Stimulated activated memory B cell treated with anti-CD40 and anti-IgM and Interleukin-4, amounts not matched to agents 10 μg/mL and 1 μg/mL and 100 μg/mL, for 72 hours (primary cell): ENCODE measurements around the gene LDLRAD4.
A peak's percentile ranks its signal among the peaks of the same experiment; 100 is the strongest.

Source experiments
- ATAC-seq: fragments of 150-1000 bp; cut with Tn5 transposase; 2 replicates; pipeline ENCODE4 v1.10.0; 2021
- H3K27ac Mint-ChIP-seq: one replicate; pipeline ENCODE4 v1.8.0; 2022; ENCODE audit warnings: mild to moderate bottlenecking, mixed read lengths
- H3K27me3 Mint-ChIP-seq: one replicate; pipeline ENCODE4 v1.8.0; 2022; ENCODE audit warnings: mixed read lengths
- H3K36me3 Mint-ChIP-seq: one replicate; pipeline ENCODE4 v1.8.0; 2022; ENCODE audit warnings: mixed read lengths
- H3K4me1 Mint-ChIP-seq: one replicate; pipeline ENCODE4 v1.8.0; 2022; ENCODE audit warnings: mixed read lengths
- H3K4me3 Mint-ChIP-seq: one replicate; pipeline ENCODE4 v1.8.0; 2022; ENCODE audit warnings: mild to moderate bottlenecking, moderate library complexity, mixed read lengths
- H3K9me3 Mint-ChIP-seq: one replicate; pipeline ENCODE4 v1.8.0; 2022; ENCODE audit warnings: mixed read lengths

Gene LDLRAD4

GRCh38 chr18:13318731-13319501, 100.4 kb downstream of the LDLRAD4 start:
- H3K36me3 Mint-ChIP-seq: peaks cover 6% of the 10 kb centered on the region
- H3K27me3 Mint-ChIP-seq: peaks cover 17% of the 10 kb centered on the region
- no peak overlapping the region for H3K27ac Mint-ChIP-seq
- ATAC-seq: no peak
- no peak overlapping the region for H3K4me3 Mint-ChIP-seq
- H3K9me3 Mint-ChIP-seq: peaks cover 21% of the 10 kb centered on the region
- no peaks in the 10 kb centered on the region for H3K4me1 Mint-ChIP-seq

- peaks cover 17% of the 10 kb centered on the region for H3K27me3 Mint-ChIP-seq
- no peaks in the 10 kb centered on the region for H3K4me1 Mint-ChIP-seq
- no peak for ATAC-seq
- H3K9me3 Mint-ChIP-seq: peaks cover 18% of the 10 kb centered on the region
- no peak overlapping the region for H3K4me3 Mint-ChIP-seq
- H3K27ac Mint-ChIP-seq: no peak overlapping the region
- H3K36me3 Mint-ChIP-seq: peaks cover 6% of the 10 kb centered on the region
Observed at GRCh38 chr18:13319629-13320028, 101.1 kb downstream of the LDLRAD4 start.

GRCh38 chr18:13320096-13320495, 101.5 kb downstream of the LDLRAD4 start:
- ATAC-seq: no peak
- Mint-ChIP-seq H3K9me3 (peaks cover 17% of the 10 kb centered on the region), H3K27me3 (peaks cover 21% of the 10 kb centered on the region), H3K36me3 (peaks cover 6% of the 10 kb centered on the region), H3K4me3 (no peak overlapping the region), H3K4me1 (no peaks in the 10 kb centered on the region), H3K27ac (no peak overlapping the region)

GRCh38 chr18:13320891-13321425, 102.4 kb downstream of the LDLRAD4 start:
- peaks cover 11% of the 10 kb centered on the region for H3K9me3 Mint-ChIP-seq
- peak; percentile 25 for ATAC-seq
- H3K4me3 Mint-ChIP-seq: no peak overlapping the region
- H3K27me3 Mint-ChIP-seq: peaks cover 23% of the 10 kb centered on the region
- H3K36me3 Mint-ChIP-seq: peaks cover under 1% of the 10 kb centered on the region
- H3K27ac Mint-ChIP-seq: no peak overlapping the region
- no peaks in the 10 kb centered on the region for H3K4me1 Mint-ChIP-seq

GRCh38 chr18:13321923-13322322, 103.4 kb downstream of the LDLRAD4 start:
- H3K27me3 Mint-ChIP-seq: peaks cover 23% of the 10 kb centered on the region
- H3K36me3 Mint-ChIP-seq: no peaks in the 10 kb centered on the region
- ATAC-seq: no peak
- no peak overlapping the region for H3K27ac Mint-ChIP-seq
- no peaks in the 10 kb centered on the region for H3K4me1 Mint-ChIP-seq
- H3K4me3 Mint-ChIP-seq: no peak overlapping the region
- peaks cover 1% of the 10 kb centered on the region for H3K9me3 Mint-ChIP-seq

GRCh38 chr18:13323186-13323585, 104.6 kb downstream of the LDLRAD4 start:
- H3K27me3 Mint-ChIP-seq: peaks cover 23% of the 10 kb centered on the region
- no peak overlapping the region for H3K4me3 Mint-ChIP-seq
- H3K9me3 Mint-ChIP-seq: peaks cover under 1% of the 10 kb centered on the region
- no peak for ATAC-seq
- no peaks in the 10 kb centered on the region for H3K4me1 Mint-ChIP-seq
- H3K36me3 Mint-ChIP-seq: no peaks in the 10 kb centered on the region
- no peak overlapping the region for H3K27ac Mint-ChIP-seq

- no peaks in the 10 kb centered on the region for H3K4me1 Mint-ChIP-seq
- H3K27ac Mint-ChIP-seq: no peak overlapping the region
- no peak for ATAC-seq
- no peaks in the 10 kb centered on the region for H3K36me3 Mint-ChIP-seq
- peaks cover 23% of the 10 kb centered on the region for H3K27me3 Mint-ChIP-seq
- H3K4me3 Mint-ChIP-seq: no peak overlapping the region
- H3K9me3 Mint-ChIP-seq: peaks cover 2% of the 10 kb centered on the region
Observed at GRCh38 chr18:13324880-13325279, 106.3 kb downstream of the LDLRAD4 start.

- Mint-ChIP-seq H3K9me3 (peaks cover 2% of the 10 kb centered on the region), H3K4me3 (no peak overlapping the region), H3K4me1 (no peaks in the 10 kb centered on the region), H3K27me3 (peaks cover 16% of the 10 kb centered on the region), H3K27ac (no peak overlapping the region), H3K36me3 (no peaks in the 10 kb centered on the region)
- no peak for ATAC-seq
Observed at GRCh38 chr18:13328213-13328612, 109.7 kb downstream of the LDLRAD4 start.

GRCh38 chr18:13330996-13331395, 112.4 kb downstream of the LDLRAD4 start:
- H3K4me3 Mint-ChIP-seq: no peak overlapping the region
- peaks cover 6% of the 10 kb centered on the region for H3K9me3 Mint-ChIP-seq
- no peak for ATAC-seq
- no peaks in the 10 kb centered on the region for H3K4me1 Mint-ChIP-seq
- no peaks in the 10 kb centered on the region for H3K36me3 Mint-ChIP-seq
- H3K27ac Mint-ChIP-seq: no peak overlapping the region
- H3K27me3 Mint-ChIP-seq: peaks cover 12% of the 10 kb centered on the region

GRCh38 chr18:13331846-13332245, 113.3 kb downstream of the LDLRAD4 start:
- ATAC-seq: no peak
- no peak overlapping the region for H3K27ac Mint-ChIP-seq
- H3K9me3 Mint-ChIP-seq: peaks cover 6% of the 10 kb centered on the region
- H3K27me3 Mint-ChIP-seq: peaks cover 20% of the 10 kb centered on the region
- H3K4me3 Mint-ChIP-seq: no peak overlapping the region
- H3K4me1 Mint-ChIP-seq: no peaks in the 10 kb centered on the region
- H3K36me3 Mint-ChIP-seq: no peaks in the 10 kb centered on the region

GRCh38 chr18:13332874-13333273, 114.3 kb downstream of the LDLRAD4 start:
- Mint-ChIP-seq H3K27me3 (peaks cover 22% of the 10 kb centered on the region), H3K4me1 (no peaks in the 10 kb centered on the region), H3K4me3 (no peak overlapping the region), H3K27ac (no peak overlapping the region), H3K9me3 (peaks cover 6% of the 10 kb centered on the region), H3K36me3 (no peaks in the 10 kb centered on the region)
- ATAC-seq: no peak

GRCh38 chr18:13335903-13336302, 117.3 kb downstream of the LDLRAD4 start:
- Mint-ChIP-seq H3K9me3 (peaks cover 4% of the 10 kb centered on the region), H3K36me3 (no peaks in the 10 kb centered on the region), H3K27ac (no peak overlapping the region), H3K4me3 (no peak overlapping the region), H3K4me1 (no peaks in the 10 kb centered on the region), H3K27me3 (peaks cover 22% of the 10 kb centered on the region)
- no peak for ATAC-seq

- Mint-ChIP-seq H3K36me3 (no peaks in the 10 kb centered on the region), H3K27me3 (peaks cover 22% of the 10 kb centered on the region), H3K9me3 (peaks cover 7% of the 10 kb centered on the region), H3K27ac (no peak overlapping the region), H3K4me3 (no peak overlapping the region), H3K4me1 (no peaks in the 10 kb centered on the region)
- ATAC-seq: no peak
Observed at GRCh38 chr18:13336841-13337240, 118.3 kb downstream of the LDLRAD4 start.

- no peaks in the 10 kb centered on the region for H3K36me3 Mint-ChIP-seq
- H3K4me1 Mint-ChIP-seq: no peaks in the 10 kb centered on the region
- no peak overlapping the region for H3K27ac Mint-ChIP-seq
- ATAC-seq: no peak
- H3K4me3 Mint-ChIP-seq: no peak overlapping the region
- peaks cover 7% of the 10 kb centered on the region for H3K9me3 Mint-ChIP-seq
- peaks cover 22% of the 10 kb centered on the region for H3K27me3 Mint-ChIP-seq
Observed at GRCh38 chr18:13337369-13337768, 118.8 kb downstream of the LDLRAD4 start.

- Mint-ChIP-seq H3K27ac (no peak overlapping the region), H3K4me1 (no peaks in the 10 kb centered on the region), H3K36me3 (no peaks in the 10 kb centered on the region), H3K4me3 (no peak overlapping the region), H3K27me3 (peaks cover 22% of the 10 kb centered on the region), H3K9me3 (peaks cover 7% of the 10 kb centered on the region)
- ATAC-seq: no peak
Observed at GRCh38 chr18:13338318-13338717, 119.8 kb downstream of the LDLRAD4 start.

- no peak for ATAC-seq
- H3K4me3 Mint-ChIP-seq: no peak overlapping the region
- H3K27ac Mint-ChIP-seq: no peak overlapping the region
- H3K36me3 Mint-ChIP-seq: no peaks in the 10 kb centered on the region
- peaks cover 3% of the 10 kb centered on the region for H3K9me3 Mint-ChIP-seq
- no peaks in the 10 kb centered on the region for H3K4me1 Mint-ChIP-seq
- peaks cover 22% of the 10 kb centered on the region for H3K27me3 Mint-ChIP-seq
Observed at GRCh38 chr18:13339653-13340052, 121.1 kb downstream of the LDLRAD4 start.
